K562 (cell line): ENCODE measurements around the gene RIPOR2. TPM values are rescaled to one million over a fixed set of nuclear protein-coding genes. Genes with fewer than 3 reads are reported as not detected.

Source experiments
- ATAC-seq: fragments of 200-7000 bp; cut with Tn5 transposase; 3 replicates; pipeline ENCODE4 v1.9.1; 2020; ENCODE audit warnings: moderate library complexity
- BruUV-seq: library from RNA; stranded (reverse); fragments of 400-500 nt; replicated peaks from 2 replicates; lab custom pipeline; 2021; lab: Mats Ljungman, UMichigan
- CTCF ChIA-PET: fragments of 300-600 bp; formaldehyde crosslinking; extraction: SDS; loops from one replicate; lab custom pipeline; 2021; ENCODE audit warnings: low intra/inter-chr PET ratio; lab: Yijun Ruan, JAX
- POLR2A ChIA-PET: fragments of 300-600, 350-650 bp; sonication (Branson Sonifier 250); formaldehyde crosslinking; extraction: SDS; loops from one replicate; lab custom pipeline; 2021; ENCODE audit warnings: antibody characterized with exemption, inconsistent platforms; lab: Yijun Ruan, JAX
- DNase-seq, 4 experiments: peaks; one replicate each; pipeline versions ENCODE4 v3.0.0 to v3.0.0-alpha.2; 2011 to 2018; ENCODE audit warnings: low spot score in 3 of 4, mixed read lengths in 3 of 4; ENCODE audit errors: extremely low read depth in 1 of 4
- FAIRE-seq: peaks from 2 replicates; lab custom pipeline; 2011; peaks lifted over from hg19 to GRCh38; lab: Jason Lieb, UNC
- H2AFZ ChIP-seq: 2 replicates; pipeline ENCODE4 v1.6.0; 2011; ENCODE audit warnings: low read depth, low read length, control low read depth, inconsistent platforms
- H3K27ac ChIP-seq: fragments of 200-600 bp; 3 replicates; pipeline ENCODE4 v1.8.0; 2011; ENCODE audit warnings: low read depth, mild to moderate bottlenecking, control low read depth, inconsistent platforms, low read length, moderate library complexity, mixed read lengths; ENCODE audit errors: extremely low read depth
- H3K27me3 ChIP-seq, 2 experiments: fragments of 300-600 bp in 1 of 2; 2 replicates in 1 of 2; 3 replicates in 1 of 2; pipeline versions ENCODE4 v1.6.0 to v1.8.0; 2011; ENCODE audit warnings: inconsistent platforms in 2 of 2, low read length in 2 of 2, mild to moderate bottlenecking in 1 of 2, mixed read lengths in 1 of 2, moderate library complexity in 1 of 2; ENCODE audit not compliant: control insufficient read depth in 2 of 2, insufficient read depth in 2 of 2
- H3K36me3 ChIP-seq: fragments of 300-600 bp; 3 replicates; pipeline ENCODE4 v1.8.0; 2011; ENCODE audit warnings: mild to moderate bottlenecking, low read length, inconsistent platforms; ENCODE audit not compliant: control insufficient read depth, insufficient read depth
- H3K4me1 ChIP-seq, 2 experiments: fragments of 200-600 bp in 1 of 2; replicated peaks in 1 of 2; 2 replicates in 1 of 2; 3 replicates in 1 of 2; pipeline versions ENCODE4 v1.5.1 to v1.8.0; 2011; ENCODE audit warnings: inconsistent platforms in 2 of 2, low read length in 2 of 2, mild to moderate bottlenecking in 1 of 2, mixed read lengths in 1 of 2, moderate library complexity in 1 of 2; ENCODE audit not compliant: control insufficient read depth in 2 of 2, insufficient read depth in 2 of 2
- H3K4me2 ChIP-seq: 2 replicates; pipeline ENCODE4 v1.6.1; 2011; ENCODE audit warnings: low read length, control low read depth, inconsistent platforms, mixed read lengths; ENCODE audit not compliant: insufficient read depth
- H3K4me3 ChIP-seq: fragments of 200-600 bp; sonication (generic), shearing (Covaris generic); 2 replicates; pipeline ENCODE4 v1.5.1; 2016; ENCODE audit warnings: control low read depth, inconsistent platforms
- H3K79me2 ChIP-seq: fragments of 200-600 bp; 3 replicates; pipeline ENCODE4 v1.8.0; 2011; ENCODE audit warnings: low read length, inconsistent platforms; ENCODE audit not compliant: control insufficient read depth, insufficient read depth
- H3K9ac ChIP-seq, 2 experiments: 2 replicates each; pipeline versions ENCODE4 v1.6.0 to v1.6.1; 2011; ENCODE audit warnings: low read depth in 2 of 2, low read length in 2 of 2, control low read depth in 1 of 2, inconsistent platforms in 1 of 2, mild to moderate bottlenecking in 1 of 2, mixed read lengths in 1 of 2; ENCODE audit not compliant: insufficient read depth in 1 of 2
- H3K9me1 ChIP-seq: one replicate; pipeline ENCODE4 v1.6.0; 2011; ENCODE audit warnings: inconsistent platforms, mild to moderate bottlenecking, low read length, moderate library complexity; ENCODE audit not compliant: control insufficient read depth, insufficient read depth
- H3K9me3 ChIP-seq: replicated peaks from 2 replicates; pipeline ENCODE4 v1.5.1; 2011; ENCODE audit warnings: low read depth, low read length, inconsistent platforms; ENCODE audit not compliant: control insufficient read depth, insufficient read depth
- H4K20me1 ChIP-seq: replicated peaks from 2 replicates; pipeline ENCODE4 v1.6.1; 2011; ENCODE audit warnings: low read length, inconsistent platforms, mixed read lengths; ENCODE audit not compliant: control insufficient read depth, insufficient read depth
- CEBPB ChIP-seq: fragments of 450-650 bp; IDR thresholded peaks from 2 replicates; pipeline ENCODE4 v1.6.1; 2016; ENCODE audit warnings: missing genetic modification characterization, missing compliant biosample characterization
- ETS2 ChIP-seq: IDR thresholded peaks from 2 replicates; pipeline ENCODE4 v1.6.1; 2016; ENCODE audit warnings: borderline replicate concordance, missing genetic modification characterization, mild to moderate bottlenecking, moderate library complexity, missing compliant biosample characterization; ENCODE audit not compliant: poor library complexity, severe bottlenecking
- KLF10 ChIP-seq: fragments of 250-450 bp; sonication (Bioruptor Pico); IDR thresholded peaks from 2 replicates; pipeline ENCODE4 v1.6.1; 2021; ENCODE audit warnings: matching md5 sums
- ZNF217 ChIP-seq: sonication (generic); formaldehyde crosslinking; IDR thresholded peaks from 2 replicates; pipeline ENCODE4 v1.8.0; 2022; ENCODE audit warnings: mild to moderate bottlenecking, missing genetic modification reagents
- WGBS: fragments of 100-300 bp; shearing (Covaris generic); methylation state at CpG from one replicate; pipeline ENCODE4 v1.1.6; 2016; ENCODE audit warnings: low coverage, mixed read lengths; ENCODE audit not compliant: insufficient coverage; ENCODE audit errors: missing lambda C conversion rate; 5-methylcytosine and 5-hydroxymethylcytosine counted together
- in situ Hi-C: fragments of 300-500 bp; cut with MboI; formaldehyde crosslinking; loops from 4 replicates; pipeline ENCODE4 v1.15.0; 2018; ENCODE audit warnings: inconsistent platforms, mixed read lengths
- intact Hi-C: fragments of 100-400 bp; cut with micrococcal nuclease; formaldehyde crosslinking; loops from 2 replicates; pipeline ENCODE4 v1.14.2; 2022
- polyA plus RNA-seq, 8 experiments: library from polyadenylated mRNA; depleted of rRNA in 4 of 8; stranded (reverse) in 5 of 8; unstranded in 3 of 8; fragments of >200 nt; fragmentation: Nextera tagmentation in 2 of 8; fragmentation: Illumina TruSeq in 1 of 8; extraction: Ambion mirVana in 2 of 8; extraction: Trizol in 1 of 8; gene quantifications; 2 replicates each; pipeline versions ENCODE4 v1.2.1 to v1.2.3, GENCODE V29; 2011 to 2014; ENCODE audit warnings: inconsistent platforms in 1 of 8, missing spikeins in 1 of 8
- total RNA-seq, 7 experiments: library from RNA; depleted of rRNA in 6 of 7; stranded (reverse); fragments of >200 nt in 6 of 7; fragmentation: Illumina TruSeq in 2 of 7; extraction: Trizol in 2 of 7; gene quantifications; 2 replicates each; pipeline versions ENCODE4 v1.2.1 to v1.2.3, GENCODE V29; 2011 to 2021; ENCODE audit warnings: low replicate concordance in 1 of 7
- TF ChIP-seq, protein P1 (sequence below): fragments of 150-350 bp; conservative IDR thresholded peaks from 2 replicates; pipeline ENCODE4 v1.6.1; 2014; ENCODE audit warnings: low read length
- TF ChIP-seq, protein P2 (sequence below): fragments of 450-650 bp; IDR thresholded peaks from 2 replicates; pipeline ENCODE4 v1.6.1; 2016; ENCODE audit warnings: mild to moderate bottlenecking, moderate library complexity

The RIPOR2 gene
- total and polyA plus RNA-seq, 9 of the 15 experiments (the other 6 are each of a cell fraction or from before 2014, with no cell fraction given): 0.04 to 1.0 (median 0.47) TPM; not detected in 2

- Histone ChIP-seq H3K9me1 (no peaks in the 10 kb centered on the region), H3K27ac (no peak overlapping the region), H3K4me1 (no peaks in the 10 kb centered on the region), H4K20me1 (no peaks in the 10 kb centered on the region), H3K9ac (no peak overlapping the region), H3K79me2 (no peaks in the 10 kb centered on the region), H3K4me2 (no peak overlapping the region), H3K27me3 (peaks cover 0 to 5% of the 10 kb centered on the region in 2 experiments; a peak in 1 of 5 replicates), H2AFZ (no peak overlapping the region), H3K9me3 (no peaks in the 10 kb centered on the region), H3K36me3 (no peaks in the 10 kb centered on the region), H3K4me3 (no peak overlapping the region)
- in situ Hi-C loops (no loop called here), intact Hi-C loops (no loop called here)
- CTCF ChIA-PET: no interaction called here
- no TSS peak for BruUV-seq
- WGBS: 0% methylated on average over 2 of the region's 2 CpGs
- ATAC-seq (no peak), DNase-seq (no peak), FAIRE-seq (no peak)
- POLR2A ChIA-PET: no interaction called here
- TF ChIP-seq, protein P1, sequence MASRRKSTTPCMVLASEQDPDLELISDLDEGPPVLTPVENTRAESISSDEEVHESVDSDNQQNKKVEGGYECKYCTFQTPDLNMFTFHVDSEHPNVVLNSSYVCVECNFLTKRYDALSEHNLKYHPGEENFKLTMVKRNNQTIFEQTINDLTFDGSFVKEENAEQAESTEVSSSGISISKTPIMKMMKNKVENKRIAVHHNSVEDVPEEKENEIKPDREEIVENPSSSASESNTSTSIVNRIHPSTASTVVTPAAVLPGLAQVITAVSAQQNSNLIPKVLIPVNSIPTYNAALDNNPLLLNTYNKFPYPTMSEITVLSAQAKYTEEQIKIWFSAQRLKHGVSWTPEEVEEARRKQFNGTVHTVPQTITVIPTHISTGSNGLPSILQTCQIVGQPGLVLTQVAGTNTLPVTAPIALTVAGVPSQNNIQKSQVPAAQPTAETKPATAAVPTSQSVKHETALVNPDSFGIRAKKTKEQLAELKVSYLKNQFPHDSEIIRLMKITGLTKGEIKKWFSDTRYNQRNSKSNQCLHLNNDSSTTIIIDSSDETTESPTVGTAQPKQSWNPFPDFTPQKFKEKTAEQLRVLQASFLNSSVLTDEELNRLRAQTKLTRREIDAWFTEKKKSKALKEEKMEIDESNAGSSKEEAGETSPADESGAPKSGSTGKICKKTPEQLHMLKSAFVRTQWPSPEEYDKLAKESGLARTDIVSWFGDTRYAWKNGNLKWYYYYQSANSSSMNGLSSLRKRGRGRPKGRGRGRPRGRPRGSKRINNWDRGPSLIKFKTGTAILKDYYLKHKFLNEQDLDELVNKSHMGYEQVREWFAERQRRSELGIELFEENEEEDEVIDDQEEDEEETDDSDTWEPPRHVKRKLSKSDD: no peak
- TF ChIP-seq ZNF217: no peak
- TF ChIP-seq, protein P2, sequence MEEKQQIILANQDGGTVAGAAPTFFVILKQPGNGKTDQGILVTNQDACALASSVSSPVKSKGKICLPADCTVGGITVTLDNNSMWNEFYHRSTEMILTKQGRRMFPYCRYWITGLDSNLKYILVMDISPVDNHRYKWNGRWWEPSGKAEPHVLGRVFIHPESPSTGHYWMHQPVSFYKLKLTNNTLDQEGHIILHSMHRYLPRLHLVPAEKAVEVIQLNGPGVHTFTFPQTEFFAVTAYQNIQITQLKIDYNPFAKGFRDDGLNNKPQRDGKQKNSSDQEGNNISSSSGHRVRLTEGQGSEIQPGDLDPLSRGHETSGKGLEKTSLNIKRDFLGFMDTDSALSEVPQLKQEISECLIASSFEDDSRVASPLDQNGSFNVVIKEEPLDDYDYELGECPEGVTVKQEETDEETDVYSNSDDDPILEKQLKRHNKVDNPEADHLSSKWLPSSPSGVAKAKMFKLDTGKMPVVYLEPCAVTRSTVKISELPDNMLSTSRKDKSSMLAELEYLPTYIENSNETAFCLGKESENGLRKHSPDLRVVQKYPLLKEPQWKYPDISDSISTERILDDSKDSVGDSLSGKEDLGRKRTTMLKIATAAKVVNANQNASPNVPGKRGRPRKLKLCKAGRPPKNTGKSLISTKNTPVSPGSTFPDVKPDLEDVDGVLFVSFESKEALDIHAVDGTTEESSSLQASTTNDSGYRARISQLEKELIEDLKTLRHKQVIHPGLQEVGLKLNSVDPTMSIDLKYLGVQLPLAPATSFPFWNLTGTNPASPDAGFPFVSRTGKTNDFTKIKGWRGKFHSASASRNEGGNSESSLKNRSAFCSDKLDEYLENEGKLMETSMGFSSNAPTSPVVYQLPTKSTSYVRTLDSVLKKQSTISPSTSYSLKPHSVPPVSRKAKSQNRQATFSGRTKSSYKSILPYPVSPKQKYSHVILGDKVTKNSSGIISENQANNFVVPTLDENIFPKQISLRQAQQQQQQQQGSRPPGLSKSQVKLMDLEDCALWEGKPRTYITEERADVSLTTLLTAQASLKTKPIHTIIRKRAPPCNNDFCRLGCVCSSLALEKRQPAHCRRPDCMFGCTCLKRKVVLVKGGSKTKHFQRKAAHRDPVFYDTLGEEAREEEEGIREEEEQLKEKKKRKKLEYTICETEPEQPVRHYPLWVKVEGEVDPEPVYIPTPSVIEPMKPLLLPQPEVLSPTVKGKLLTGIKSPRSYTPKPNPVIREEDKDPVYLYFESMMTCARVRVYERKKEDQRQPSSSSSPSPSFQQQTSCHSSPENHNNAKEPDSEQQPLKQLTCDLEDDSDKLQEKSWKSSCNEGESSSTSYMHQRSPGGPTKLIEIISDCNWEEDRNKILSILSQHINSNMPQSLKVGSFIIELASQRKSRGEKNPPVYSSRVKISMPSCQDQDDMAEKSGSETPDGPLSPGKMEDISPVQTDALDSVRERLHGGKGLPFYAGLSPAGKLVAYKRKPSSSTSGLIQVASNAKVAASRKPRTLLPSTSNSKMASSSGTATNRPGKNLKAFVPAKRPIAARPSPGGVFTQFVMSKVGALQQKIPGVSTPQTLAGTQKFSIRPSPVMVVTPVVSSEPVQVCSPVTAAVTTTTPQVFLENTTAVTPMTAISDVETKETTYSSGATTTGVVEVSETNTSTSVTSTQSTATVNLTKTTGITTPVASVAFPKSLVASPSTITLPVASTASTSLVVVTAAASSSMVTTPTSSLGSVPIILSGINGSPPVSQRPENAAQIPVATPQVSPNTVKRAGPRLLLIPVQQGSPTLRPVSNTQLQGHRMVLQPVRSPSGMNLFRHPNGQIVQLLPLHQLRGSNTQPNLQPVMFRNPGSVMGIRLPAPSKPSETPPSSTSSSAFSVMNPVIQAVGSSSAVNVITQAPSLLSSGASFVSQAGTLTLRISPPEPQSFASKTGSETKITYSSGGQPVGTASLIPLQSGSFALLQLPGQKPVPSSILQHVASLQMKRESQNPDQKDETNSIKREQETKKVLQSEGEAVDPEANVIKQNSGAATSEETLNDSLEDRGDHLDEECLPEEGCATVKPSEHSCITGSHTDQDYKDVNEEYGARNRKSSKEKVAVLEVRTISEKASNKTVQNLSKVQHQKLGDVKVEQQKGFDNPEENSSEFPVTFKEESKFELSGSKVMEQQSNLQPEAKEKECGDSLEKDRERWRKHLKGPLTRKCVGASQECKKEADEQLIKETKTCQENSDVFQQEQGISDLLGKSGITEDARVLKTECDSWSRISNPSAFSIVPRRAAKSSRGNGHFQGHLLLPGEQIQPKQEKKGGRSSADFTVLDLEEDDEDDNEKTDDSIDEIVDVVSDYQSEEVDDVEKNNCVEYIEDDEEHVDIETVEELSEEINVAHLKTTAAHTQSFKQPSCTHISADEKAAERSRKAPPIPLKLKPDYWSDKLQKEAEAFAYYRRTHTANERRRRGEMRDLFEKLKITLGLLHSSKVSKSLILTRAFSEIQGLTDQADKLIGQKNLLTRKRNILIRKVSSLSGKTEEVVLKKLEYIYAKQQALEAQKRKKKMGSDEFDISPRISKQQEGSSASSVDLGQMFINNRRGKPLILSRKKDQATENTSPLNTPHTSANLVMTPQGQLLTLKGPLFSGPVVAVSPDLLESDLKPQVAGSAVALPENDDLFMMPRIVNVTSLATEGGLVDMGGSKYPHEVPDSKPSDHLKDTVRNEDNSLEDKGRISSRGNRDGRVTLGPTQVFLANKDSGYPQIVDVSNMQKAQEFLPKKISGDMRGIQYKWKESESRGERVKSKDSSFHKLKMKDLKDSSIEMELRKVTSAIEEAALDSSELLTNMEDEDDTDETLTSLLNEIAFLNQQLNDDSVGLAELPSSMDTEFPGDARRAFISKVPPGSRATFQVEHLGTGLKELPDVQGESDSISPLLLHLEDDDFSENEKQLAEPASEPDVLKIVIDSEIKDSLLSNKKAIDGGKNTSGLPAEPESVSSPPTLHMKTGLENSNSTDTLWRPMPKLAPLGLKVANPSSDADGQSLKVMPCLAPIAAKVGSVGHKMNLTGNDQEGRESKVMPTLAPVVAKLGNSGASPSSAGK: no peak
- TF ChIP-seq ETS2 (tag): no peak
- no peak for TF ChIP-seq CEBPB
- no peak for TF ChIP-seq KLF10
Observed at GRCh38 chr6:24924580-24925356, 11.0 kb downstream of the RIPOR2 start.
